Activated CD4-positive, alpha-beta T cell treated with anti-CD3 and anti-CD28 coated beads, Interleukin-2, amount 50 U/mL, for 16 hours (primary cell): ENCODE results near the gene CACNB3.
"Not testable (repeated sequence)": the region's sequence is repeated elsewhere in the genome, so short reads cannot be mapped to it uniquely, and the experiment has no call there.

Source experiments
- DNase-seq: peaks from one replicate; pipeline ENCODE4 v3.0.0-alpha.2; 2020

The CACNB3 gene

GRCh38 chr12:48857278-48857994 is 39.1 kb downstream of the CACNB3 start:
- no peak for DNase-seq

- no peak for DNase-seq
Measured at GRCh38 chr12:48858043-48858442, 39.7 kb downstream of the CACNB3 start.

GRCh38 chr12:48859607-48860006 is 41.3 kb downstream of the CACNB3 start:
- no peak for DNase-seq

- not testable (repeated sequence) for DNase-seq
Measured at GRCh38 chr12:48860236-48860635, 41.9 kb downstream of the CACNB3 start.

GRCh38 chr12:48861111-48861510 is 42.8 kb downstream of the CACNB3 start:
- DNase-seq = peak; percentile 28

- DNase-seq = no peak
Measured at GRCh38 chr12:48862760-48863159, 44.5 kb downstream of the CACNB3 start.

- DNase-seq = no peak
Measured at GRCh38 chr12:48863291-48863690, 45.0 kb downstream of the CACNB3 start.

GRCh38 chr12:48865281-48866051 is 47.2 kb downstream of the CACNB3 start, which contains the start of gene RND1:
Gene RND1 (minus strand): TSS chr12:48865870. CDS start chr12:48865767, 103 bp downstream.
- DNase-seq = peak; percentile 93

- no peak for DNase-seq
Measured at GRCh38 chr12:48866052-48866711, 47.9 kb downstream of the CACNB3 start.

GRCh38 chr12:48868451-48868850 is 50.2 kb downstream of the CACNB3 start:
- DNase-seq = no peak

- DNase-seq = no peak
Measured at GRCh38 chr12:48869191-48869590, 50.9 kb downstream of the CACNB3 start.

GRCh38 chr12:48873096-48873495 is 54.8 kb downstream of the CACNB3 start:
- no peak for DNase-seq

- DNase-seq = not testable (repeated sequence)
Measured at GRCh38 chr12:48873534-48873933, 55.2 kb downstream of the CACNB3 start.

- no peak for DNase-seq
Measured at GRCh38 chr12:48875944-48876515, 57.7 kb downstream of the CACNB3 start.
